Stomach (tissue), 9 donors: ENCODE measurements around the gene SNX5. TPM values are rescaled to one million over a fixed set of nuclear protein-coding genes. Genes with fewer than 3 reads are reported as not detected.

Experiments
- DNase-seq, 2 donors: peaks; one replicate each; pipeline versions ENCODE4 v3.0.0 to v3.0.0-alpha.2; 2013 to 2019
- H3K27ac ChIP-seq, 5 donors: fragments of 200-600 bp in 4 of 5; sonication (generic) in 4 of 5; one replicate each; pipeline ENCODE4 v1.5.1; 2013 to 2019; ENCODE audit warnings: mild to moderate bottlenecking in 1 of 5, moderate library complexity in 1 of 5
- H3K27me3 ChIP-seq, 3 donors: fragments of 200-600 bp; sonication (generic); one replicate each; pipeline ENCODE4 v1.5.1; 2017 to 2019; ENCODE audit warnings: mixed run types in 1 of 3
- H3K36me3 ChIP-seq, 4 donors: fragments of 200-600 bp; sonication (generic); 1 replicate in 3 of 4; 2 replicates in 1 of 4; pipeline ENCODE4 v1.5.1; 2016 to 2019
- H3K4me1 ChIP-seq, 4 donors: fragments of 200-600 bp; sonication (generic); one replicate each; pipeline ENCODE4 v1.5.1; 2016 to 2019
- H3K4me3 ChIP-seq, 4 donors: fragments of 200-600 bp; sonication (generic) in 3 of 4; one replicate each; pipeline ENCODE4 v1.5.1; 2016 to 2019; ENCODE audit warnings: mild to moderate bottlenecking in 1 of 4
- H3K9me3 ChIP-seq, 4 donors: fragments of 200-600 bp; sonication (generic); one replicate each; pipeline ENCODE4 v1.5.1; 2016 to 2019
- EP300 ChIP-seq: sonication (generic); formaldehyde crosslinking; IDR thresholded peaks from one replicate; pipeline ENCODE4 v1.6.1; 2017; ENCODE audit warnings: antibody characterized with exemption
- POLR2A ChIP-seq, 4 donors: fragments of 450-650 bp; IDR thresholded peaks; one replicate each; pipeline ENCODE4 v1.6.1; 2016; ENCODE audit warnings: antibody characterized with exemption in 4 of 4, control low read depth in 2 of 4, mild to moderate bottlenecking in 1 of 4, moderate library complexity in 1 of 4
- POLR2AphosphoS5 ChIP-seq, 3 donors: sonication (generic); formaldehyde crosslinking; IDR thresholded peaks; one replicate each; pipeline ENCODE4 v1.6.1; 2016; ENCODE audit warnings: antibody characterized with exemption in 3 of 3
- WGBS, 5 donors: extraction: QIAGEN DNeasy Blood & Tissue Kit in 3 of 5; methylation state at CpG; one replicate each; pipeline versions ENCODE4 v1.1.5 to v1.1.7; 2013 to 2018; 5-methylcytosine and 5-hydroxymethylcytosine counted together
- intact Hi-C: fragments of 100-400 bp; cut with DNase I; formaldehyde crosslinking; loops from one replicate; pipeline ENCODE4 v1.15.1; 2023; ENCODE audit warnings: low total_unique reads
- polyA plus RNA-seq, 3 donors: library from polyadenylated mRNA; stranded (reverse); fragments of 200-250 nt; gene quantifications; one replicate each; pipeline ENCODE4 v1.2.3, GENCODE V29; 2013
- total RNA-seq, 5 donors: library from RNA; depleted of rRNA; stranded (reverse); fragments of >200 nt; gene quantifications; one replicate each; pipeline versions ENCODE4 v1.1.0 to v1.2.3, GENCODE V29; 2014 to 2016
- TF ChIP-seq, protein P1 (sequence below), 7 experiments: fragments of 450-650 bp in 4 of 7; fragments of 200-600 bp in 3 of 7; sonication (generic) in 3 of 7; IDR thresholded peaks; one replicate each; pipeline ENCODE4 v1.5.1; 2016 to 2019; ENCODE audit warnings: antibody characterized with exemption in 7 of 7, control low read depth in 2 of 7, mild to moderate bottlenecking in 1 of 7
- donor health status: healthy with polysubstance abuse.
- donor health status: Bipolar disorder and iron deficiency.
- donor health status: healthy.

SNX5 gene
- total and polyA plus RNA-seq, 8 donors: 47.3 to 202 (median 103) TPM

DNA sequence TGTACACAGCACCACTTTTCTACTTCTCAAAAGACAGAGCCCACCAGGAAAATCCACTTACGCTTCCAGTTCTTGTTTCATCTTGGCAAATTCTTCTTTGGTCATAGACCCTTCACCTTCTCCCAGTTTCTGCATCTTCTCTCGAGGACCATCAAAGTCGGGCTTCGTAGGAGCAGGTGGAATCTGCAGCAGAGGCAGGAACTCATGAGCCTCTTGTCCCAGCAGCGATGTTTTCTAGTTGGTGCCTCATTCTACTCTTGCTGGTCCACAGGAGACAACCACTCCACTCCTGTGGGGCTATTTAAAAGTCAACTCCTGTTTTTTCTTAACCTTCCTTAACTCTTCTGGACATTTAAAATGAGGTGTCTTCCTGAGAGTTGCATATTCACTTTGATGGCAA lies 14.7 kb downstream of the SNX5 start:
- intact Hi-C loops: no loop called here
- H3K36me3 ChIP-seq: peaks cover 49 to 80% (median 74%) of the 10 kb centered on the region in 4 donors

DNA sequence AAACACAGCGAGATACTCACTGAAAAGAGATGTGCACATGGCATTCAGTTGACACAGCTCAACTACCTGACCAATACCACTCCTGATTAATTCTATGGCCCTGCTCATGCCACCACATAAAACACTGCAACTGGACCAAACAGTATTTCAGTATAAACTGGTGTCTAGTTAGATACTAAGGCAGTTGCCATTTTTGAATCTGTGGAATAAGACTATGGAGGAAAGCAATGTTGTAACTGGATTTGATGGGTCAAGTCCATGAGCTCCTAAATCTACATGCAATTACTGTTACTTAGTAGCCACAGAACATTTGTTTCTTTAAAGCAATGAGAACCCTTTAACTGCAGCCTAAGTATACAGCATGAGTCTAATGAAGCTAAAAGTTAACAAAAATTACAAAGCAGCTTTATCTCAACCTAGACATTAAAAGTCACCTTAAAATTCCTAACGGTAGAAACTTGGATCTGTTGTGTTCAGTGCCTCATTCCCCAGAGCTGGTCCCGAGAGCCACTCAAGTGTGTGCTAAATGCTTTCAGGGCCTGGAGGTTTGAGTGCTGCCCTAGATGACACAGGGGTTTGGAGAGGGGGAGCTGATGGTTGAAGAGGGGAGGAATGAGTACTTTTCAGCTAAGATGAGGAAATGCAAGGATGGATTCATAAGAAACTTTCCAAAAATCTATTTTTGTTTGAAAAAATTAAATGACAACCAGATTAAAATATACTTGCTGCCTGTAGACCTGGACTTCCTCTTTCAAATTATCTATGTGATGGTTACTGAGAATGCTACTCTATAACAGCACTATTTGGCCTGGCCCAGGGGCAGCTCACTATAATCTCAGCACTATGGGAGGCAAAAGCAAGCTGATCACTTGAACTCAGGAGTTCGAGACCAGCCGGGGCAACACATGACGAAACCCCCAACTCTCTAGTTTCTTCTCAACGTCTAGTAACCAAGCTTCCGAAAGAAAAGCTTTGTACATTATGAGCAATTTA lies 15.6 kb downstream of the SNX5 start:
- H3K4me3 ChIP-seq: no peak overlapping the region
- no peak for DNase-seq
- intact Hi-C loops: no loop called here
- H3K27me3 ChIP-seq: no peaks in the 10 kb centered on the region
- TF ChIP-seq POLR2A (IDR thresholded peaks at IDR 0.05) (no peak), POLR2AphosphoS5 (IDR thresholded peaks at IDR 0.05) (no peak), EP300 (no peak)
- TF ChIP-seq, protein P1, sequence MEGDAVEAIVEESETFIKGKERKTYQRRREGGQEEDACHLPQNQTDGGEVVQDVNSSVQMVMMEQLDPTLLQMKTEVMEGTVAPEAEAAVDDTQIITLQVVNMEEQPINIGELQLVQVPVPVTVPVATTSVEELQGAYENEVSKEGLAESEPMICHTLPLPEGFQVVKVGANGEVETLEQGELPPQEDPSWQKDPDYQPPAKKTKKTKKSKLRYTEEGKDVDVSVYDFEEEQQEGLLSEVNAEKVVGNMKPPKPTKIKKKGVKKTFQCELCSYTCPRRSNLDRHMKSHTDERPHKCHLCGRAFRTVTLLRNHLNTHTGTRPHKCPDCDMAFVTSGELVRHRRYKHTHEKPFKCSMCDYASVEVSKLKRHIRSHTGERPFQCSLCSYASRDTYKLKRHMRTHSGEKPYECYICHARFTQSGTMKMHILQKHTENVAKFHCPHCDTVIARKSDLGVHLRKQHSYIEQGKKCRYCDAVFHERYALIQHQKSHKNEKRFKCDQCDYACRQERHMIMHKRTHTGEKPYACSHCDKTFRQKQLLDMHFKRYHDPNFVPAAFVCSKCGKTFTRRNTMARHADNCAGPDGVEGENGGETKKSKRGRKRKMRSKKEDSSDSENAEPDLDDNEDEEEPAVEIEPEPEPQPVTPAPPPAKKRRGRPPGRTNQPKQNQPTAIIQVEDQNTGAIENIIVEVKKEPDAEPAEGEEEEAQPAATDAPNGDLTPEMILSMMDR (IDR thresholded peaks at IDR 0.05): no peak
- whole genome bisulfite sequencing, 5 donors: 87 to 90% (median 88%) methylated on average over 8 of the region's 8 CpGs
- H3K9me3 ChIP-seq: no peaks in the 10 kb centered on the region
- no peak overlapping the region for H3K27ac ChIP-seq
- peaks cover 10 to 39% (median 23%) of the 10 kb centered on the region in 4 donors for H3K4me1 ChIP-seq
- peaks cover 58 to 89% (median 83%) of the 10 kb centered on the region in 4 donors for H3K36me3 ChIP-seq

More for the DNA sequence above, 14.7 kb downstream of the SNX5 start:
- no peak for TF ChIP-seq POLR2AphosphoS5 (IDR thresholded peaks at IDR 0.05)
- no peak for TF ChIP-seq POLR2A (IDR thresholded peaks at IDR 0.05)
- no peak for TF ChIP-seq EP300
- TF ChIP-seq, protein P1 (IDR thresholded peaks at IDR 0.05): no peak
- DNase-seq: no peak
- Histone ChIP-seq H3K27ac (no peak overlapping the region), H3K27me3 (no peaks in the 10 kb centered on the region), H3K4me1 (peaks cover 19 to 49% (median 32%) of the 10 kb centered on the region in 4 donors), H3K4me3 (no peak overlapping the region), H3K9me3 (no peaks in the 10 kb centered on the region)
- 94 to 98% (median 96%) methylated on average over 5 of the region's 5 CpGs for WGBS, 5 donors

DNA sequence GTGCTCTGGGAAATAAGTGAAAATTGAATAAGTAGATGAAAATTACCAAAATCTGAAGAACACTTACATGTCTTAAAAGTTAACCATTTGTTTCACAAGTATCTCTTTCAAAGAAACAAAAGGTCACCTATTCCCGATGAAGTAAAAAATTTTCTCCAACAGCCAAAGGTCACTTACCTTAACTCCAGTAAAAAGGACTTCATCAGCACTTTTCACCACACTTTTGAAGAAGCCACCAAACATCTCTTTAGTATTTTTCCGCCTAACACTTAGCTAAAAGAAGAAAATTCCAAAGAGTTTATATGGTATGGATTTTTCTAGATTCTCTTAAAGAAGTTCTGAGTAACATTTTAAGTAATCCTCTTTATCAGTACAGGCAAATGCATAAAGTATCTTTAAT lies 17.3 kb downstream of the SNX5 start:
- intact Hi-C loops: no loop called here
- WGBS, 5 donors: 80 to 90% (median 83%) methylated on average over 2 of the region's 2 CpGs
- TF ChIP-seq EP300: no peak
- TF ChIP-seq, protein P1 (IDR thresholded peaks at IDR 0.05): no peak

DNA sequence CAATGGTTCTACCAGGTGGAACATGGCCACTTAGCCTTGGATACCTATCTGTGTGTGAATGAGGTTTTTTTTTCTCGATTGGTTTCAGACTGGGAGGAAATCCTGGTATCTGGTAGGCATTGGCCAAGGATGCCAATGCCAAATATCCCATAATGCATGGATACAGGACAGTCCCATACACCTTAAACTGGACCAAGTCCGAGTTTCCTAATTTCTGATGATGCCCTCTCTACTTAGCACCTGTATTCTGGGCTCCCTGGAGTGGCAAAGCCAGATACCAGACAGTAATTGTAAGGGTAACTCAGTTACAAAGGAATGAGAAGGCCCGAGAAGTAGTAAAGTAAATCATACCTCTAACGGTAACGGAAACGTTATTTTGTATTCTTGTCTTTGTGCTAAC lies 17.9 kb downstream of the SNX5 start:
- peaks cover 3 to 17% (median 11%) of the 10 kb centered on the region in 4 donors for H3K4me1 ChIP-seq
- peaks cover 75 to 100% (median 98%) of the 10 kb centered on the region in 4 donors for H3K36me3 ChIP-seq
- 73 to 76% (median 74%) methylated on average over 6 of the region's 6 CpGs for WGBS, 5 donors
- DNase-seq: no peak
- no peaks in the 10 kb centered on the region for H3K9me3 ChIP-seq
- no peak for TF ChIP-seq POLR2AphosphoS5 (IDR thresholded peaks at IDR 0.05)
- TF ChIP-seq, protein P1 (IDR thresholded peaks at IDR 0.05): no peak
- TF ChIP-seq POLR2A (IDR thresholded peaks at IDR 0.05): no peak
- TF ChIP-seq EP300: no peak
- intact Hi-C loops: no loop called here
- H3K27me3 ChIP-seq: no peaks in the 10 kb centered on the region
- no peak overlapping the region for H3K27ac ChIP-seq
- no peak overlapping the region for H3K4me3 ChIP-seq

More for the DNA sequence above, 17.3 kb downstream of the SNX5 start:
- Histone ChIP-seq H3K27me3 (no peaks in the 10 kb centered on the region), H3K36me3 (peaks cover 73 to 100% (median 97%) of the 10 kb centered on the region in 4 donors), H3K4me1 (peaks cover 4 to 24% (median 15%) of the 10 kb centered on the region in 4 donors), H3K4me3 (no peak overlapping the region), H3K9me3 (no peaks in the 10 kb centered on the region), H3K27ac (no peak overlapping the region)
- no peak for DNase-seq
